ENCODE results near the gene KCNH4.
"Not testable (repeated sequence)": the region's sequence is repeated elsewhere in the genome, so short reads cannot be mapped to it uniquely, and the experiment has no call there.

The KCNH4 gene

DNA sequence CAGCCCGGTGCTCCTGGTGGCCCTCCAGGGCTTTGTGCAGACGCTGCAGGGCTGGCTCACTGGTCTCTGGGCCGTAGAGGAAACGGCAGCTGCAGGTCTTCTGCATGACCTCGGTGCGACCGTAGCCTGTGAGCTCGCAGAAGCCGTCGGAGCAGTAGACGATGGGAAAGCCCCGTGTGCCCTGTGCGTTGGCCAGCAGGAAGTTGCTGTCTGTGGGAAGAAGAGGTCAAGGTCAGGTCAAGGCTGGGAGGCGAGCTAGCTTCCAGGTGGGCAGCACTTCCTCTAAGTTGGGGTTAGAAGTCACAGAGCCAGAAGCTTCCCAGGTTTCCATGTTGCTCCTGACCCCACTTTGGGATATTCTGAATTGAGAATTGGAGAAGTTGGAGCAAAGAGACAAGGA lies 2.1 kb downstream of the KCNH4 start:
- no peak for DNase-seq (ENCODE audit: low read depth)

DNA sequence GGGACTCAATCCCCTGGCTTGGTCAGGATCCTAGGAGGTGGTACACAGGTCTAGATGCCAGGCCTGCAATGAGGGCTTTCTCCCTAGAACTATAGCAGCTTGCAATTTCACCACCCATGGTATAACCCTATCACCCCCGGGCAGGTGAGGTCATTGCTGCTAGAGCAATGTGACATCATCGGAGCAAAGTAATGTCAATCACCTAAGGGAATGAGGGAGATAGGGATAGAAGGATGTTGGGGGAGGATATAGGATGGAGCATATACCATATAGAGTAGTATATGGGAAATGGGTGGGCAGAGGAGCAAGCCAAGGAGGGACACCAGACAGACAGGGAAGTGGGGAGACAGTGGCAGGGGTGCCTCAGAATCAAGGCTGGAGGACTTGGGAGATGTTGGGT lies 3.3 kb downstream of the KCNH4 start:
- DNase-seq (ENCODE audit: low read depth): no peak

DNA sequence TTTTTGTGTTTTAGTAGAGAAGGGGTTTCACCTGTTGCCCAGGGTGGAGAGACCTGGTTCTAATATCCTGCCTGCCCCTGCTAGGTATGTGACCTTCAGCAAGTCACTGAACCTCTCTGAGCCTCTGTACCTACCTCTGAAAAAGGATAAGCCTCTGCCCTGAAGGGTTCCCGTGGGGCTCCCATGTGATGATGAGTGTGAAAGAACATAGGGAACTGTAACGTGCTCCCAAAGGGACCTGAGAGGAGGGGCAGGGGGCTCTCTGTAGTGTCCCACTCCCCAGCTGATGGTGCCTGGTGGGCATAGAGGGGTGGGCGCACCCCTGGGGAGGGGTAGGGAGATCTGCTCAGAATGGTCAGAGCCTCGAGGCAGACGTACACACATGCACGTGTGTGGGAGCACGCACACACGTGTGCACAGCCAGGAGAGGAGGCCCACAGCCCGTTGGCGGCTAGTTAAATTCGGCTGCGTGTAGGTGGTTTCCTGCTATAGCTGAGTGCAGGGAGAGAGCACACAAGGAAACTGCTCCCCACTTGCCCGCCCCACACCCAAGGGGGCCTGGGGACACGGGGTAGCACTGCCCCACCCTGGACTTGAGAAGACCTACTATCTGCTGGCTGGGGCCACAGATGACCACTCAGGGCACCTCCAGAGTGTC lies 6.7 kb downstream of the KCNH4 start:
- no peak for DNase-seq (ENCODE audit: low read depth)

DNA sequence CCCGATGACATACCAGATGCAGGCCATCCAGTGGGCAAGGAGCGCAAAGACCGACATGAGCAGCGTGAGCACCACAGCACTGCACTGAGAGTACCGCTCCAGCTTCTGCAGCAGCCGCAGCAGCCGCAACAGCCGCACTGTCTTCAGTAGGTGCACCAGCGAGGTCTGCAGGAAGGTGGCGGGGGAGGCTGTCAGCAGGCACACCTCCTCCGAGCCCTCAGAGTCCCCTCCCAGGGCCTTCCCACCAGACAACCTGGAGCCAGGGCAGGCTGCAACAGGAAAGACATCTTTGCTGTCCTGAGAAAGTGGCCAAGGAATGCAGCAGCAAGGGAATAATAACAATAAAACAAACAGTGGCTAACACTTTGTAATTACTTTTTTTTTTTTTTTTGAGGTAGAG lies 9.1 kb downstream of the KCNH4 start:
- no peak for DNase-seq (ENCODE audit: low read depth)

DNA sequence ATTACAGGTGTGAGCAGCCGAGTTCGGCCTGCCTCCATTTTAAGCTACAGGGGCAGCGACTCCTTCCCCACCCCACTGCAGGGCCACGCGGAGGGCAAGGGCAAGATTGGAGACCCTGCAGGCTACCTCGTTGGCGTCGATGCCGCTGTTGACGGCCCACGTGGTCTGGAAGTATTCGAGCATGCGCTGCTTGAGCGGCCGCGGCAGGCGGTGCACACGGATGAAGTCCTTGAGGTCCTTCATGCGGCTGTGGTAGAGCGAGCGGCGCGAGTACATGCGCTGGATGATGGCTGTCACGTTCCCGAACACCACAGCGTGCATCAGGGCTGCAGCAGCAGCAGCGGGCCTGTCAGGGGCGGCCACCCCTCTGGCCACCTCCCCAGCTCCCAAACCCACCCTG lies 11.6 kb downstream of the KCNH4 start:
- DNase-seq (ENCODE audit: low read depth): no peak

DNA sequence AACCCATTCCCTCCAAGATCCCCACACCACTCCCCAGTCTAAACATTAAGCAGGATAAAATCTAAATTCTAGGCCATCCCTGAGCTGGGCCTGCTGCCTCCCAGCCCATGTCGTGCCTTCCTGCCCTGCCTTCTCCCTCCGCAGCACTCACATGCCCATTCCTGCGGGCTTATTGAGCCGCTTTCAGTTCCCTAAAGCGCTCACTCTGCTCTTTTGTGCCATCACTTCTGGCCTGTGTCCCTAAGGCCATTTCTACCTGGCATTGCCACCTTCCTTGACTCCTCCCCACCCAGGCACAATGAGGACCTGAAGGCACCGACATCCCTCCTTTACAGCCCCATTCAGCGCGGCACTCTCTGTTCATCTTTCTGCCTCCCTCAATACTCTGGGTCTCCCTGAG lies 13.1 kb downstream of the KCNH4 start:
- no peak for DNase-seq (ENCODE audit: low read depth)

DNA sequence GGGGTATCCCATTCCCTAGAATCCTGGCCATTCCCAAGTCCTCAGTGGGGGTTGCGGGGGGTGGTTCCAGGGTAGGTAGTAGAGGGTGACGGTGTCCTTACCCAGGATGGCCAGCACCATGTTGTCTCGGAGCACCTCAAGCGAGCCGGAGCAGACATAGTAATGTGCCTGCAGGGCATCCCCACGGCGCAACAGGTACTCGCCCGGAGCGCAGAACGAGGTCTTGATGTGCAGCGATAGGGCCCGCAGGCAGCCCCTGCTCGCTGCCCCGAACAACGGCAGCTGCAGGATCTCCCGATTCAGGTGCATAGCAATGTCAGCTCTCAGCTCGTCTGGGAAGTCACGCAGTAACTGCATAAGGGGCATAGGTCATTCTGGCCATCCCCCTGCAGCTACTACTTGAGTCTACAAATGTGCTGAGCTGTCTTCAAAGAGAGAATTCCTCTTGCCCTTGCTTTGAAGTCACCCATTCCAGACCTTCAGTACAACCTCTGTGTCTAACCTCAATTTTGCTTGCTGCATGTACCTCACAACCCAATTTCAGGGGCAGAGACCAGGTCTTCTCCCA lies 14.7 kb downstream of the KCNH4 start:
- DNase-seq (ENCODE audit: low read depth): no peak

DNA sequence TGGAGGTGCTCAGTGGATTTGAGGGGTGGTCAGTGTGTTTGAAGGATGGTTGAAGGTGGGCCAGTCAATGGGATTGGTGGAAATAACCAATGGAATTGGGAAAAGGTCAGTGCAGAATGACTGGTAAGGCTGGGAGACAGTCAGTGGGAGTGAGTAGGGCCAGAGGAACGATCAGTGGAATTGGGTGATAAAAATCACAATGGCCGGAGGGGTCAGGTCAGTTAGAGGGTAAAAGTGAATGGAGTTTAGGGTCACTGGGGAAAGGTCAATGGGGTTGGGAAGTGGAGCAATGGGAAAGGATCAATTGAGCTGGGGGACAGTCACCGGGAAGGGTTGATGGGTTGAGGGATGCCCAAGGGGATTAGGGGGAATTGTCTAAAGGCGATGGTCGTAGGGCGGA lies 15.2 kb downstream of the KCNH4 start:
- no peak for DNase-seq (ENCODE audit: low read depth)

DNA sequence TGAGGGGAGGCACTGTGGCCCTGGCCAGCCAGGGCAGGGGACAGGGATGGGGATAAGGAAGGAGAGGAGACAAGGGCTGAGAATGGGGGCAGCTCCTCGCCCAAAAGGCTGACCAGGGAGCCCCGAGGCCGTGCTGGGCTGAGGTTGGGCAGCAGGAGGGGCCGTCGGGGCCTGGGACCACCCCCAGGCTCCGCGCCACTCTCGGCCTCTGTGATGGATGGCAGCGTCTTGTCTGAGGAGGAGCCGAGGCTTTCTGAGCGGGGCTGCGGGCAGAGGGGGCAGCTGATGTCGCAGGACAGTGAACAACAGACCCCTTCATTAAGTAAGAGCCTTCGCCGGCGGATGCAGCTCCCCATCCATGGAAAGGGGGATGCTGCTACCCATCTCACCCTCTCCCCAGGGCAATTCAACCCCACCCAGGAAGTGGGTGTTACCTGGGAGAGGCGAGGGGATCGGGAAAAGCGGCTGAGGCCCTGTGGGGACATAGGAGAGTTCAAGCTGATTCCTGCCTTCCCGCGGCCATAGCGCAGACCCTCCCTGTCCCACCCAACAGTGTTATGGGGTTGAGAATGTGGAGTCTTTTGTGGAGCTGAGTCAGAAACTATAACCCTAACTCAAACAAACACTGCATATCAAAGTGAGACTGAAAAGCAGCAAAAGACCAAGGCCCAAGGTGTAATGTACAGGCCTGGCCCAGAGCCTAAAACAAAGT lies 17.1 kb downstream of the KCNH4 start:
- DNase-seq (ENCODE audit: low read depth): no peak

DNA sequence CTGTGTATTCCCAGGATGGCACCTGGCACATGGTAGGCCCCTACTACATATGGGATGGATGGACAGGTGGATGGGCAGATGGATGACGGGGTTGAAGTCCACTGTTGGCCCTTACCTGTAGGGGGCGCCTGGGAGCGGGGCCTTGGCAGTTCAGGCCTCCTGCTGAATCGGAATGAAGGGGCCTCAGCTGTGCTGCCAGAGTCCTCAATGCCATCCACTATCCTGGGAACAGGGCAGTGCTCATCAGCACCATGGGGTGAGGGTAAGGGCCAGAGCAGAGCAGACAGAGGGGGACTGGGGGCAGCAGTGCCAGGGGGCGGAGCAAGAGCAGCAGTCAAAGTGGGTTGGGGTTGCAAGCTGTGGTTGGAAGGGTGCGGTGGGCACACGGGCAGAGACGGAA lies 17.8 kb downstream of the KCNH4 start:
- no peak for DNase-seq (ENCODE audit: low read depth)

DNA sequence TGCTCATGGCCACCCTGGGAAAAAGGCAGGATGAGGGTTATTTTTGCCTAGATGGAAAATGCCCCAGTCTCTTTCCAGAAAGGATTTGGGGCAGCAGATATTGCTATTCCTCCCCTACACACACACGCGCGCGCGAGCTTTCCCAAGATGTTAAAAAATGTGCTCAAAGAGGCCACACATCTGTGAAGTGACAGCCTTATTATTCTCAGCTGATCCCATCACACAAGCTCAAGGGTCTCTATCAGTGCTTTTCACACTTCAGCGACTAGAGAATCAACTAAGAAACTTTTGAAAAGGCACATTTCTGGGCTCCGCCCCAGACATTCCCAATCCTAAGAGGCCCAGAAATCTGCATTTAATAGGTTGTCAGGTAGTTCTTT lies 20.4 kb downstream of the KCNH4 start:
- DNase-seq (ENCODE audit: low read depth): no peak

DNA sequence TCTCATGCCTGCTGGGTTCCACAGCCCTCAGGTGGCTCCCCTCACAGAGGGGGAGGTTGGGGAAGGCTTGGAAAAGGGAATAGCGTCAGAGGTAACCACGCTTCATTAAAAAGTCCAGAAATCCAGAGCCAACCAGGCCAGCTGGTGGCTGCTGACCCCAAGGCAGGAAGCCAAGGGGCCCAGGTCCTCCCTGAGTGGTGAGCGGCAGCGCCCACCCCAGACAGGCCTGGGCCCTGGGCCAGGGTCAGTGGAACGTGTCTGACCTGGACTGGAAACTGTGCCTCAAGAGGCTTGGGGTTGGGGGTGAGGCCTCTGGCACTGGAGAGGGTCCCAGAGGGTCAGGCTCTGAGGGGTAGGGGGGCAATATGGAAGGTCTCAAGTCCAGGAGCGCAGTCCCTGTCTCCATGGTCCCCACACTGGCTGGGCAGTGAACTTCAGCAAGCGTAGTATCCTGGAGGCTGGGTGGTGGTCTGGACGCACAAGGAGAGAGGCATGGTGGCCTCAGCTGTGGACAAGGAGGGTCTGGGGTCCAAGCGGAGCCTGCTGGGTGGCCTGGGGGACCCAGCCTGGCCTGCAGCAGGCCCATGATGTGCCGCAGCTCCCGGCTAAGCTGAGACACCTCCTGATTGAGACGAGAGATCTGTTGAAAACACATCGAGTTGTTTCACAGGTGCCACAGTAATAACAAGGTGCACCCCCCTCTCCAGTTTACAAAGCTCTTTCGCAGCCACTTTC lies 21.0 kb downstream of the KCNH4 start:
- DNase-seq (ENCODE audit: low read depth): no peak

DNA sequence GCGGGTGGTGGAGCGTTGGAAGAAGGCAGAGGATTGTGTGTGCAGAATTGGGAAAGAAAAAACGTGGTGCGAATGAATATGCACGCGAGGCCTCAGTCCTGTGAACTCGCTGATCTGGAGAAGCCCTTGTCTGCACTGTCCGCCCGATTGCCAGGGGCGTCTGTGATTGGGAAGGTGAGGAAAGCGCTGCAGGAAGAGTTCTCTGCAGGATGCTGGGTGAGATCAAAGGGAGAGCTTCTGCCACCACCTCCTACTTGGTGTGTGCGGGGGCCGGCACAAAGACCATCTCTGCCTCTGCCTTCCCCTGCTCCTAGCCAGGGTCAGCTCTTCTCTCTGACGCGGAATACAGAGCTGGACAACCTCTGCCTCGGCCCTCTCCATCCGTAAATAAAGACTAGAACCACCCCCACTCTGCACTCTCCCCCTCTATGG lies 25.3 kb downstream of the KCNH4 start:
- no peak for DNase-seq (ENCODE audit: low read depth)

DNA sequence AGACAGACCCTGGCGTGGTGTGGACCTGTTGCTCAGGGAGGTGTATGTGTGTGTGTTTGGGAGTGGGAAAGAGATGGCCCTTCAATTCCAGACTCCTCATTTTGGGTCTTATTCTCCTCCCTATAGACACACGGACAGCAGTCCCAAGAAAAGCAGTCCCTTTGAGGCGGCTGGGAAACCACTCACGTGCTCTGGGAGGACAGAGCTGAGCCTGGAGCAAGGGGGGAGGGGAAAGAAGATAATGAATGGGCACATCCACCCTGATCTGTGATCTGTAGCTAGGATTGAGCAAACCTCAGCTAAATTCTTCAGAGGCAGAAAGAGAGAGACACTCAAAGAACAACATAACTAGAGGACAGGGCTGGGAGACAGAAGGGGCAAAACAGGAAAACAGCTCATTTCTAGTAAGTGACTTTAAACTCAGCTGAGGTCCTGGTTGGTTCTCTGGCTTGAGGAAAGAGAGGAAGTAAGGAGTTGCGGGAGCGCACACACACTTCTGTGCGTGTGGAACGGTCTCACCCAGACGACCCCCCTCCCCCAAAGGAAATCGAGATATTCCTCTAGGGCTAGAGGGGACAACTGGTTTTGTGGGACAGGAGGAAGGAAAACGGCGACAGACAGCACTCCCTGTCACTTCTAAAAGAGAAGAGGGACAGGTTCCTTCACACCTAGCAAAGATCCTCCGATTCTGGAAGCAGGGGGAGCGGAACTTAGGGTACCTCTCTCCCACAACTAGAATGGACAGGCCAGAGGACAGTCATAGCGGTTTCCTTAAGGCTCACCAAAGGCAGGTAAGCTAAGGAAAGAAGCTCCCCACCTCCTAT lies 26.8 kb downstream of the KCNH4 start:
- DNase-seq (ENCODE audit: low read depth): no peak

DNA sequence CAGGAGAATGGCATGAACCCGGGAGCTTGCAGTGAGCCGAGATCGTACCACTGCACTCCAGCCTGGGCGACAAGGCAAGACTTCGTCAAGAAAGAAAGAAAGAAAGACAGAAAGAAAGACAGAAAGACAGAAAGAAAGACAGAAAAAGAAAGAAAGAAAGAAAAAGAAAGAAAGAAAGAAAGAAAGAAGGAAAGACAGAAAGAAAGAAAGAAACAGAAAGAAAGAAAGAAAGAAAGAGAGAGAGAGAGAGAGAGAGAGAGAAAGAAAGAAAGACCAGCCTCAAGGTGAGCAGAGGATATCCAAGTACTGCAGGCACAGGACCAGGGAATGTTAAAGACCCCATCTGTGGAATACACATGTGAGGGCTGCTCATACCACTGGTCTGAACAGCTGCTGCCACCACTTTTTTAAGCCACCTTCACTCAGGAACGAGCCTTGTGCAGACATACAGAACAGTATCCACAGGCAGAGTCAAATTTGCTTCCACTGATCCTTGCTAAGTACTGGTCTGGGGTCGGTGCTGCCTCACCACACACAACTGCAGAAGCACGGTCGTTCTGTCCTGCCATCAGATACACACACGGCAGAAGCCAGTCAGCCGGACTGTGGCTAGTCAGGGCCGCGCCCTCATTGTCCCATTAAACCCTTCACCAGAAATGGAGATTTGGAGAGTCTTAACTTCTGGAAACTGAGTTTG lies 33.9 kb downstream of the KCNH4 start:
- no peak for DNase-seq (ENCODE audit: low read depth)

DNA sequence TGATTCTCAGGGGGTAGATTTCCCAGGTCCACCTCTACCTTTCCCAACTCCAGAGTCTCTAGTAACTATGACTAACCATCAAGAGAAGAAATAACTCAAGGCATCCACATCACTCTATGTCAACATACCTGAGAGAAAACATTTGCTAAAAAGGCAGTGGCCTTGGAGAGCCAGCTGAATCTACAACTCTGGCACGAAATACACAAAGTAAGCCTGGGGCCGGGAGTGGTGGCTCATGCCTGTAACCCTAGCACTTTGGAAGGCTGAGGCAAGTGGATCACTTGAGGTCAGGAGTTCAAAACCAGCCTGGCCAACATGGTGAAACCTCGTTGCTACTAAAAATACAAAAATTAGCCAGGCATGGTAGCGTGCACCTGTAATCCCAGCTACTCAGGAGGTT lies 37.8 kb downstream of the KCNH4 start:
- DNase-seq (ENCODE audit: low read depth): not testable (repeated sequence)

DNA sequence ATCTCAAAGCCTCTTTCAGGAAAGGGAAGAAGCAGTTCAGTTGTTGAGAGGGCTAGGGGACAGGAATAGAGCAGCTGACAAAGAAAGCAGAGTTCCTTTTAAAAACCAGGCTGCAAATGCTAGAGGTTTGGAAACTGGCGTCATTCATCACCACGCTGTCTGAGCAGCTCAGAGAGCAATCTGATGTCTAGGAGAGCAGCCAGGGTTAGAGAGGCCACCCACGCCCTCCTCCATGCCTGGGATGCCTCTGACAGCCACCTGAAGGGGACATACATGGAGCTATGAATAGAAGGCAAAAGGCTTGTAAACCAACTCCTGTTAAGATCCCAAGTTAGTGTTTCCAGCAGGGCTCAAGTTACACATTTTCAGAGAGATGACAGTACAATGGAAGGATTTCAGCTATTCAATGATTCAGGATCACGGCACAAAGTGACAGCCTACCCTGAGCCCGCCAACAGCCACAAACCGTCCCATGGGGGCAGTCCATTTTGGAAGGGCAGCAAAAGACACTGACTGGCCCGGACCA lies 38.5 kb downstream of the KCNH4 start:
- peak; percentile 40 for DNase-seq (ENCODE audit: low read depth)

DNA sequence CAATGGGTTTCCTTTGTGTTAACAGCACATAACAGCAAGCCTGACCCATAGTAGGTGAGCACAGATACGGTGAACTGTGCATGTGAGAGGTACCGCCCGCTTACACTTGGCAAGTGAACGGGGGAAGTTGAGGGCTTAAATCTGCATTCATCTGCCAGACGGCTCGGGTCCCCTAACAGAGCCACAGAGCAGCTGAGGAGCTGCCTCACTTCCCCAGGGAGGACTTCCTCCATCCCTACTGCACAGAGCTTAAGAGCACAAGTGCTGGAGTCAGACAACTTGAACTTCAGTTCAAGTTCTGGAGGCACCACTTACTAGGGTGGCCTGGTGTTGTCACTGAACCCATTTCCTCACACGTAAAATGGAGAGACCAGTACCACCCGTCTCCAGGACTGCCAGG lies 39.6 kb downstream of the KCNH4 start:
- no peak for DNase-seq (ENCODE audit: low read depth)

DNA sequence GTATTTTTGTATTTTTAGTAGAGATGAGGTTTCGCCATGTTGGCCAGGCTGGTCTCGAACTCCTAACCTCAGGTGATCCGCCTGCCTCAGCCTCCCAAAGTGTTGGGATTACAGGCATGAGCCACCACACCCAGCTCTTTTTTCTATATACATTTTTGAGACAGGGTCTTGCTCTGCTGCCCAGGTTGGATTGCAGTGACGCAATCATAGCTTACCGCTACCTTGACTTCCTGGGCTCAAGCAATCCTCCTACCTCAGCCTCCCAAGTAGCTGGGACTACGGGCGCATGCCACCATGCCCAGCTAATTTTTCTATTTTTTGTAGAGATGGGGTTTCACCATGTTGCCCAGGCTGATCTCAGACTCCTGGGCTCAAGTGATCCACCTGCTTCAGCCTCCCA lies 40.3 kb downstream of the KCNH4 start:
- not testable (repeated sequence) for DNase-seq (ENCODE audit: low read depth)

DNA sequence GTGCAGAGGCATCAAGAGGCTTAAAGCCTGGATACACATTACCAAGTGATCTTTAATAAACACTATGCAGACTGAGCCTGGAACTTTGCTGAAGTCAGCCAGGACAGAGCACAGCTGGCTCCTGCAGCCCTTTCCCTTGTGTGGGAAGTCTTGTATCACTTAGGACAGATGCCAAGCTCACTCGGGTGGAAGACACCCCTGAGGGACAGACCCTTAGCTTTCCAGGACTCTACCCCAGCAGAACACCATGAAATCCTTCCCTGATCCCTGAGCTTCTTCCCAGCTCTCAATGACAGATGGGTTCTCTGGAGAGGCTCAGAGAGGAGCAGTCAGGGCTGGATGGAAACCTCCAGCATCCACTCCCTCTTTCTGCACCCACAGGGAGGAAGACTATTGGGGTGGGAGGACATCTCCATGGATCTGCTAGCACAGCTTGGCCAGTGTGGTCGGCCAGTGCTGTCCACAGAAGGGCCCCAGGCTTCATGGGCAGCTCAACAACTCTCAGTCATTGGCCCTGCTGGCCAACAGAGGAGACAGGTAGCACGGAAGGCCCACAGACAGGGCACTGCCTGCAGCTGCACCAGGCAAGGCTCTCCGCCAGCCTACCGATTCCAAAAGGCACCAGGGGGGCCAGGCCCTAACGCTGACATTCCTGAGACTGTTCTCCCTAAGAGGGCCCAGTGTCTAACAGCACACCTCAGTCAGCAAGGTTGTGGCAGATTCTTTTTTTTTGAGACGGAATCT lies 42.0 kb downstream of the KCNH4 start:
- no peak for DNase-seq (ENCODE audit: low read depth)

DNA sequence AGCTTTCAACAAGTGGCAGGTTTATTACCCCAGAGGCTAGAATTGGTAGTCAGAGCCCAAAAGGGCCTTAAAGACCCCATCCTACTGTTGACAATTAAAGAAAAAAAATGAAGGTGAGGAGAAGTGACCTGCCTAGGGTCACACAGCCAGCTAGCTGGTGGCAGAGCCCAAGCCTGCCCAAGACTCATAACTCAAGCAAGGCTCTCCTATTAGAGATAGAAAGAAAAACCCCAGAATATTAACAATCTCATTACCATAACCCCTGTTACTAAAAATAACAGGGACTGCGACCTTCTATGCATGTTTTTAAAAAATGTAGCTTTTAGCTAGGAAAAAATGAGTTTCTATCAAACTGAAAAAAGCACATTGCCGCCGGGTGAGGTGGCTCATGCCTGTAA lies 44.3 kb downstream of the KCNH4 start:
- DNase-seq (ENCODE audit: low read depth): no peak

Data from HS-5 (cell line).